Liver (tissue), 9 donors: Measurements from ENCODE around the gene FLNB. TPM values are rescaled to one million over a fixed set of nuclear protein-coding genes. Genes with fewer than 3 reads are reported as not detected.

ENCODE experiments used
- DNase-seq: peaks from one replicate; pipeline ENCODE4 v3.0.0-alpha.2; 2017; ENCODE audit warnings: low spot score
- H3K27ac ChIP-seq, 2 donors: one replicate each; pipeline ENCODE4 v1.7.0; 2013; ENCODE audit warnings: inconsistent platforms in 2 of 2, low read length in 2 of 2, control low read depth in 1 of 2, low read depth in 1 of 2, mild to moderate bottlenecking in 1 of 2
- H3K27me3 ChIP-seq, 4 donors: one replicate each; pipeline versions ENCODE4 v1.6.1 to v1.7.0; 2013; ENCODE audit warnings: low read length in 3 of 4, inconsistent platforms in 1 of 4, mild to moderate bottlenecking in 1 of 4, moderate library complexity in 1 of 4; ENCODE audit not compliant: control insufficient read depth in 4 of 4, insufficient read depth in 4 of 4
- H3K36me3 ChIP-seq, 4 donors: one replicate each; pipeline versions ENCODE4 v1.6.1 to v1.7.0; 2013; ENCODE audit warnings: low read length in 3 of 4, mild to moderate bottlenecking in 3 of 4, low read depth in 1 of 4, moderate library complexity in 1 of 4; ENCODE audit not compliant: control insufficient read depth in 4 of 4, insufficient read depth in 3 of 4
- H3K4me1 ChIP-seq, 4 donors: one replicate each; pipeline versions ENCODE4 v1.6.1 to v1.7.0; 2013; ENCODE audit warnings: low read length in 3 of 4, mild to moderate bottlenecking in 3 of 4, moderate library complexity in 1 of 4; ENCODE audit not compliant: control insufficient read depth in 4 of 4, insufficient read depth in 4 of 4
- H3K4me3 ChIP-seq, 3 donors: one replicate each; pipeline versions ENCODE4 v1.6.1 to v1.7.0; 2013; ENCODE audit warnings: low read length in 3 of 3, control low read depth in 1 of 3, low read depth in 1 of 3, mild to moderate bottlenecking in 1 of 3
- H3K9ac ChIP-seq, 2 donors: one replicate each; pipeline ENCODE4 v1.7.0; 2013; ENCODE audit warnings: low read length in 2 of 2, mild to moderate bottlenecking in 2 of 2, moderate library complexity in 2 of 2, control low read depth in 1 of 2, low read depth in 1 of 2
- H3K9me3 ChIP-seq, 4 donors: one replicate each; pipeline versions ENCODE4 v1.6.1 to v1.7.0; 2013; ENCODE audit warnings: low read length in 3 of 4; ENCODE audit not compliant: control insufficient read depth in 4 of 4
- EGR1 ChIP-seq, 2 donors: IDR thresholded peaks; 2 replicates each; pipeline ENCODE4 v1.6.1; 2016 to 2018; ENCODE audit warnings: antibody characterized with exemption in 2 of 2, low read depth in 2 of 2
- HNF4A ChIP-seq, 2 donors: conservative IDR thresholded peaks; 2 replicates each; pipeline ENCODE4 v1.6.1; 2016; ENCODE audit warnings: antibody characterized with exemption in 2 of 2, mild to moderate bottlenecking in 2 of 2
- HNF4G ChIP-seq: IDR thresholded peaks from 2 replicates; pipeline ENCODE4 v1.6.1; 2016; ENCODE audit warnings: antibody characterized with exemption
- JUND ChIP-seq, 2 donors: IDR thresholded peaks; 2 replicates each; pipeline ENCODE4 v1.6.1; 2016; ENCODE audit warnings: antibody characterized with exemption in 2 of 2
- NR2F2 ChIP-seq: IDR thresholded peaks from 2 replicates; pipeline ENCODE4 v1.6.1; 2016; ENCODE audit warnings: antibody characterized with exemption
- RAD21 ChIP-seq, 2 donors: IDR thresholded peaks; 2 replicates each; pipeline ENCODE4 v1.6.1; 2016; ENCODE audit warnings: antibody characterized with exemption in 2 of 2, mild to moderate bottlenecking in 2 of 2
- RXRA ChIP-seq, 2 donors: IDR thresholded peaks; 2 replicates each; pipeline ENCODE4 v1.6.1; 2017 to 2018; ENCODE audit warnings: antibody characterized with exemption in 2 of 2, mild to moderate bottlenecking in 1 of 2
- SP1 ChIP-seq: IDR thresholded peaks from 2 replicates; pipeline ENCODE4 v1.6.1; 2018; ENCODE audit warnings: antibody characterized with exemption, mild to moderate bottlenecking
- TAF1 ChIP-seq: conservative IDR thresholded peaks from 2 replicates; pipeline ENCODE4 v1.6.1; 2016; ENCODE audit warnings: antibody characterized with exemption, mild to moderate bottlenecking
- WGBS: extraction: QIAGEN DNeasy Blood & Tissue Kit; methylation state at CpG from one replicate; pipeline ENCODE4 v1.1.7; 2013; 5-methylcytosine and 5-hydroxymethylcytosine counted together
- polyA plus RNA-seq, 2 donors: library from polyadenylated mRNA; stranded (reverse) in 1 of 2; unstranded in 1 of 2; fragments of 200-250 nt in 1 of 2; fragments of >200 nt in 1 of 2; fragmentation: Nextera tagmentation in 1 of 2; extraction: Ambion mirVana in 1 of 2; gene quantifications; one replicate each; pipeline versions ENCODE4 v1.2.1 to v1.2.3, GENCODE V29; 2013 to 2015
- total RNA-seq, 2 donors: library from RNA; depleted of rRNA; stranded (reverse); fragments of >200 nt; gene quantifications; one replicate each; pipeline ENCODE4 v1.2.3, GENCODE V29; 2014
- TF ChIP-seq, protein P1 (sequence below): IDR thresholded peaks from 2 replicates; pipeline ENCODE4 v1.6.1; 2016; ENCODE audit warnings: antibody characterized with exemption
- TF ChIP-seq, protein P2 (sequence below): IDR thresholded peaks from 2 replicates; pipeline ENCODE4 v1.6.1; 2016; ENCODE audit warnings: antibody characterized with exemption
- TF ChIP-seq, protein P3 (sequence below): IDR thresholded peaks from 2 replicates; pipeline ENCODE4 v1.6.1; 2016; ENCODE audit warnings: antibody characterized with exemption, mild to moderate bottlenecking
- donor health status: healthy.
- donor health status: healthy.
- donor health status: healthy.
- donor health status: healthy.
- donor health status: healthy.

Gene FLNB
- total and polyA plus RNA-seq, 4 donors: 22.9 to 124 (median 44.3) TPM

DNA sequence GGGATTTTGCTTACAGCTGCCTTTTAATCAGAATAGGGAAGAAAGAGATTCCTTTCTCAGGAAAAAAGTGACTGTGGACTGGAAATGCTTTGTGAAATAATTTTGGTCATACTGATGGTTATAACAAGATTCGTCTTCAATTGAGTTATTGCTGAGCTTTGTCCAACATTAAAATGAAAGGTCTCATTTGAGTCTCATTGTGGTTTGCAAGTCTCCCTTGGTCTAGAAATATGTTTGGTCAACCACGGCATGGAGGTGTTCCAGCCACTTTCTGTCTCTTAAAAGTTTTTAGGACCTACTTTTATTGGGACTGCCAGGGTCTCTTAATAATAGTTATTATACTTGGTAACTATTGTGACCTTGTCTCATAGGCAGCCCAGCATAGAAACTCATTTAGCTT, 15.3 kb downstream of the FLNB start (continued):
- TF ChIP-seq, protein P1, sequence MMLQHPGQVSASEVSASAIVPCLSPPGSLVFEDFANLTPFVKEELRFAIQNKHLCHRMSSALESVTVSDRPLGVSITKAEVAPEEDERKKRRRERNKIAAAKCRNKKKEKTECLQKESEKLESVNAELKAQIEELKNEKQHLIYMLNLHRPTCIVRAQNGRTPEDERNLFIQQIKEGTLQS: no peak

DNA sequence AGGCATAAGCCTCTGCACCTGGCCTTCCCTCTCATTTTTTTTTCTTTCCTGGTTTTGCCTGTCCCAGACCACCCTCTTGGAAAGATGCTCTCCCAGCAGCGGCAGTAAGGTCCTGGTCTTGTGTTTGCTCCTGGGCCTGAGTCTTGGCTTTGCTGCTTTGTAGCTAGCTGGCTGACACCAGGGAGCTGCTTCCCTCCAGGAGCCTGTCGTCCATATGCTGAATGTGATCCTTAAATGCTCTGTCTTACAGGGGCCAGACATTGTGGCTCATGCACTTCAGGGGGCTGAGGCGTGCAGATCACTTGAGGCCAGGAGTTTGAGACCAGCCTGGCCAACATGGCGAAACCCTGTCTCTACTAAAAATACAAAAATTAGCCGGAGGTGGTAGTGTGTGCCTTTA, 17.2 kb downstream of the FLNB start:
- H3K9me3 ChIP-seq: no peaks in the 10 kb centered on the region
- no peak for TF ChIP-seq JUND (IDR thresholded peaks at IDR 0.05)
- TF ChIP-seq, protein P2, sequence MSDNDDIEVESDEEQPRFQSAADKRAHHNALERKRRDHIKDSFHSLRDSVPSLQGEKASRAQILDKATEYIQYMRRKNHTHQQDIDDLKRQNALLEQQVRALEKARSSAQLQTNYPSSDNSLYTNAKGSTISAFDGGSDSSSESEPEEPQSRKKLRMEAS: no peak
- no peak for TF ChIP-seq NR2F2
- TF ChIP-seq EGR1 (IDR thresholded peaks at IDR 0.05; ENCODE audit: low read depth in 2 of 2): no peak
- no peak for TF ChIP-seq HNF4A (conservative IDR thresholded peaks at IDR 0.05)
- no peak for TF ChIP-seq HNF4G
- TF ChIP-seq RAD21 (IDR thresholded peaks at IDR 0.05): no peak
- H3K4me1 ChIP-seq: peaks cover 18 to 54% (median 43%) of the 10 kb centered on the region in 4 donors
- peak overlapping the region; percentile 38 to 52 for H3K27ac ChIP-seq
- no peak for DNase-seq
- no peak overlapping the region for H3K4me3 ChIP-seq
- WGBS: 73% methylated on average over 5 of the region's 5 CpGs
- peak overlapping the region in 1 of 2 donors; percentile 5 for H3K9ac ChIP-seq
- H3K36me3 ChIP-seq: no peaks in the 10 kb centered on the region
- H3K27me3 ChIP-seq: no peaks in the 10 kb centered on the region

DNA sequence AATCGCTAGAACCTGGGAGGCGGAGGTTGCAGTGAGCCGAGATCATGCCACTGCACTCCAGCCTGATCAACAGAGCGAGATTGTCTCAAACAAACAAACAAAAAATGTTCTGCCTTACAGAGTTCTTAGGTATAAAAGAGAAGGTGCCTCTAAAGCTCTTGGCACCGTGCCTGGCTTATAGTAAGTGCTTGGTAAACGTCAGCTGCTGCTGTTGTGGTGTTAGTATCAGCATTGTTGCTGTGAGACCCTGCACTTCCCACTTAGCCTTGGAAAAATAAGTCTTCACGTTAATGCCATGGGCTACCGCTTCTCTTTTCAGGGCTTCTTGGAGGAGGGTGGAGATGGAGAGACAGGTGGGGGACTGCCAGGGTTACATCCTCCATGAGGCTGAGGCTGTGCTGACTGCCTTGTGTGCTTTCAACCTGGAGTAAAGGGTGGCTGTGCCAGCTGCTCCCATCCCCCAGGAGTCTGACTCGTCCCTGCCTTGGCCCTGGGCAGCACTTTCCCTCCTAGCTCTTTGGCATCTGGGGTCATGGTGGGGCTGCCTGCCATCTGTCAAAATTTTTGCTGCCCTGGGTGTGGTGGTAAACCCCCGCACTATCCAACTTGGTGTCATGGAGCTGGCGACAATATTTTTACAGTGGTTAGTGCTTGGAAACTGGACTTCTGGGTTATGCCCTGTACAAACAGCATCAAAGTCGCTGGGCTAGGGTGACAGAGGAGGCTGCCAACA, 17.8 kb downstream of the FLNB start:
- H3K4me3 ChIP-seq: no peak overlapping the region
- peak overlapping the region; percentile 36 to 52 for H3K27ac ChIP-seq
- peak overlapping the region in 1 of 2 donors; percentile 26 for H3K9ac ChIP-seq
- no peaks in the 10 kb centered on the region for H3K36me3 ChIP-seq
- WGBS: 29% methylated on average over 12 of the region's 12 CpGs
- H3K27me3 ChIP-seq: no peaks in the 10 kb centered on the region
- H3K4me1 ChIP-seq: peaks cover 17 to 48% (median 37%) of the 10 kb centered on the region in 4 donors
- peak; percentile 29 to 33 for TF ChIP-seq HNF4A (conservative IDR thresholded peaks at IDR 0.05)
- no peak for TF ChIP-seq SP1
- peak; percentile 30 for TF ChIP-seq NR2F2
- TF ChIP-seq, protein P3, sequence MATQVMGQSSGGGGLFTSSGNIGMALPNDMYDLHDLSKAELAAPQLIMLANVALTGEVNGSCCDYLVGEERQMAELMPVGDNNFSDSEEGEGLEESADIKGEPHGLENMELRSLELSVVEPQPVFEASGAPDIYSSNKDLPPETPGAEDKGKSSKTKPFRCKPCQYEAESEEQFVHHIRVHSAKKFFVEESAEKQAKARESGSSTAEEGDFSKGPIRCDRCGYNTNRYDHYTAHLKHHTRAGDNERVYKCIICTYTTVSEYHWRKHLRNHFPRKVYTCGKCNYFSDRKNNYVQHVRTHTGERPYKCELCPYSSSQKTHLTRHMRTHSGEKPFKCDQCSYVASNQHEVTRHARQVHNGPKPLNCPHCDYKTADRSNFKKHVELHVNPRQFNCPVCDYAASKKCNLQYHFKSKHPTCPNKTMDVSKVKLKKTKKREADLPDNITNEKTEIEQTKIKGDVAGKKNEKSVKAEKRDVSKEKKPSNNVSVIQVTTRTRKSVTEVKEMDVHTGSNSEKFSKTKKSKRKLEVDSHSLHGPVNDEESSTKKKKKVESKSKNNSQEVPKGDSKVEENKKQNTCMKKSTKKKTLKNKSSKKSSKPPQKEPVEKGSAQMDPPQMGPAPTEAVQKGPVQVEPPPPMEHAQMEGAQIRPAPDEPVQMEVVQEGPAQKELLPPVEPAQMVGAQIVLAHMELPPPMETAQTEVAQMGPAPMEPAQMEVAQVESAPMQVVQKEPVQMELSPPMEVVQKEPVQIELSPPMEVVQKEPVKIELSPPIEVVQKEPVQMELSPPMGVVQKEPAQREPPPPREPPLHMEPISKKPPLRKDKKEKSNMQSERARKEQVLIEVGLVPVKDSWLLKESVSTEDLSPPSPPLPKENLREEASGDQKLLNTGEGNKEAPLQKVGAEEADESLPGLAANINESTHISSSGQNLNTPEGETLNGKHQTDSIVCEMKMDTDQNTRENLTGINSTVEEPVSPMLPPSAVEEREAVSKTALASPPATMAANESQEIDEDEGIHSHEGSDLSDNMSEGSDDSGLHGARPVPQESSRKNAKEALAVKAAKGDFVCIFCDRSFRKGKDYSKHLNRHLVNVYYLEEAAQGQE: no peak
- peak; percentile 17 to 44 for TF ChIP-seq RXRA (IDR thresholded peaks at IDR 0.05)
- no peak for TF ChIP-seq JUND (IDR thresholded peaks at IDR 0.05)
- TF ChIP-seq TAF1: no peak
- TF ChIP-seq, protein P2: no peak
- no peaks in the 10 kb centered on the region for H3K9me3 ChIP-seq
- no peak for DNase-seq
